Skeletal muscle cell (primary cell): ENCODE data around the gene TLCD1.
"Not testable (repeated sequence)": the region's sequence is repeated elsewhere in the genome, so short reads cannot be mapped to it uniquely, and the experiment has no call there.

ENCODE experiments used
- DNase-seq: peaks from one replicate; pipeline ENCODE4 v3.0.0-alpha.2; 2010; ENCODE audit warnings: low read depth
- H3K4me3 ChIP-seq: 2 replicates; pipeline ENCODE4 v1.5.1; 2011; ENCODE audit warnings: low read depth, mild to moderate bottlenecking, control low read depth, low read length, moderate library complexity

The TLCD1 gene

DNA sequence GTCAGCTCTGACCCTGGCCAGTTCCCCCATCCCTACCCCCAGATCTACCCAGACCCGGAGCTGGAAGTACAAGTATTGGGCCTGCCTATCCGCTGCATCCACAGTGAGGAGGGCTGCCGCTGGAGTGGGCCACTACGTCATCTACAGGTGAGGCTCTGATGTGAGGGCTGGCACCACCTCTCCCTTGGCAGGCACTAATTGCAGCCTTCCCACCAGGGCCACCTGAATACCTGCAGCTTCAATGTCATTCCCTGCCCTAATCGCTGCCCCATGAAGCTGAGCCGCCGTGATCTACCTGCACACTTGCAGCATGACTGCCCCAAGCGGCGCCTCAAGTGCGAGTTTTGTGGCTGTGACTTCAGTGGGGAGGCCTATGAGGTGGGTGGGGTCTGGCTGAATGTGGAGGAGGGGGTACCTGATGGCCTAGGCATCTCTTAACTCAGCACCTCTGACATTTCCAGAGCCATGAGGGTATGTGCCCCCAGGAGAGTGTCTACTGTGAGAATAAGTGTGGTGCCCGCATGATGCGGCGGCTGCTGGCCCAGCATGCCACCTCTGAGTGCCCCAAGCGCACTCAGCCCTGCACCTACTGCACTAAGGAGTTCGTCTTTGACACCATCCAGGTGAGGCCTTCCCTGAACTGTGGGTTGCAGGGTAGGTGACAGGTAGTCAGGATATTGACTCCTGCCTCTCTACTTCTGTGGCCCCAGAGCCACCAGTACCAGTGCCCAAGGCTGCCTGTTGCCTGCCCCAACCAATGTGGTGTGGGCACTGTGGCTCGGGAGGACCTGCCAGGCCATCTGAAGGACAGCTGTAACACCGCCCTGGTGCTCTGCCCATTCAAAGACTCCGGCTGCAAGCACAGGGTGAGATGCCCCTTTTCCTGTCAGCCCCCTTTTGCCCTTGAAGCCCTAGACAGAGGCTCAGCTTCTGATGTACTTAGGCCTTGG lies 22.0 kb upstream of the TLCD1 start:
- no peak overlapping the region for H3K4me3 ChIP-seq

DNA sequence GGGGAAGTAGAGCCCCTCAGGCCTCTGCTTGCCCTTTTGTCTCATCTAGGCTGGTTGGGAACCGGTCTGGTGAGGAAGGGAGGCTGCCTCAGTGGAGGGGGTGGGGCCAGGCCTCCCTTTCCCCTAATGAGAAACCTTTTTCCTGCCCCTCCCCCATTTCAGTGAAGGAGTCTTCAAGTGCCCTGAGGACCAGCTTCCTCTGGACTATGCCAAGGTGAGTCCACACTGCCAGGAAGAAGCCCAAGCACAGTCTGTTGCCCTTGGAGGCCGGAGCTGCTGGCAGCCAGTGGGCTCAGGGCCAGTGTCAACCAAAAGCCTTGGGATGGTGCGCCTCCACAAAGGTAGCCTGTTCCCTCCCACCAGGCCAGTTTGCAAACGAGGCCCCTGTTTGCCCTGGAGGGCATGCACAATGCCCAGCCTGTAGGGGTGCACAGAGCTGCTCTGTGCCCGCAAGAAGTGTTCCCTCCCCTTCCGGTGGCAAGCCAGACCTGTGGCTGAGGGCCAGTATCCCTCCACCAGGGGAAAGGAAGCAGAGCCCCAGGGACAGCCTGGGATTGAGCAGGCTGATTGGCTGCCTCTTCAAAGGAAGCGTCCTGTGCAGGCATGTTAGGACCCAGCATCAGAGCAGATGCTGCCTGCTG lies 21.1 kb upstream of the TLCD1 start:
- no peak overlapping the region for H3K4me3 ChIP-seq

More for the DNA sequence above, 22.0 kb upstream of the TLCD1 start:
- no peak for DNase-seq

DNA sequence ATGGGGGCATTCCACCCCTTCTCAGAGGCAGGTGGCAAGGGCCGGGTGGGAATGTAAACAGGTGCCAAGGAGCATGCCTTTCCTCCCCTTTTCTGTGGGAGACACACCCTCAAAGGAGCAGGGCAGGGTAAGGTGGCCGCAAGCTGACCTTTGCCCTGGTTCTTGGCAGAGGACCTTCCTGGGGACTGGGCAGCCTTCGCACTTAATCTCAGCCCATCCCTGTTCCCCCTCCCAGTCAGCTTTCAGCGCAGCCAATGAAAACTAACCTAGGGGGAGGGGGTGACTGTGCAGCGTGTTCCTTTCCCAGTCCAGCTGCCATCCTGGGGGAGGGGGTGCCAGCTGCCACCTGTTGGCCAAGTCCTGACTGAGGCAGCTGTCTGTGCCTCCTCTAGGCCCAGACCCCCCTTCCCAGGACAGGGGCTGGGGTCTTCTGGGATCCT lies 20.6 kb upstream of the TLCD1 start:
- peak; percentile 53 for DNase-seq
- peak overlapping the region; percentile 89 for H3K4me3 ChIP-seq

More for the DNA sequence above, 21.1 kb upstream of the TLCD1 start:
- no peak for DNase-seq

DNA sequence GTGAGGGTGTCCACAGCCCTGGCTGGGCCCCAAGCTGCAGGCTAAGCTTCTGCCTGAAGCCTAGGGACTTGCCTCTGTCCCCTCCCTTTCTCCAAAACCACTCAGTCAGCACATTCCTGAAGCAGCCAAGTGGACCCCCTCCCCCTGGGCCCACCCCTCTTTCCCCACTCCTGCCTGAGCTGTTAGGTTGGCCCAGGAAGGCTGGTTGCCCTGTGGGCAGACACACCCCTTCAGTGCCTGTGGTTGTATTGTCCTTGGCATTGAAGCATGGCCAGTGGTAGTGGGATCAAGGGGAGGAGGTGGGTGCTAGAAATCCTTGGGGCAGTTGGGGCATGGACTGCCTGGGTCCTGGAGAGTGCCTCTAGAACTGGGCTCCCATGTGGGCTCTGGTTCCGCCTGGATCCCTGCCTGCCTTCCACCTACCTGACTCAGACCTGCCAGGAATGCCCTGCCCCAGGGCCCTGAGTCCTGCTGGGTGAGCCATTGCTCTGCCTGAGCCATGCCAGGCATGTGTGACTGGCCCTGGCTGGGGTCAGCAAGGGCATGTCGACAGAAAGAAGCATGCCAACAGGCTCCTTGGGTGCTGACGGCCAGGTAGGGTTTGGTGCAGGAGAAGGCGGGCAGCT lies 19.9 kb upstream of the TLCD1 start:
- DNase-seq: no peak
- H3K4me3 ChIP-seq: peak overlapping the region; percentile 89

DNA sequence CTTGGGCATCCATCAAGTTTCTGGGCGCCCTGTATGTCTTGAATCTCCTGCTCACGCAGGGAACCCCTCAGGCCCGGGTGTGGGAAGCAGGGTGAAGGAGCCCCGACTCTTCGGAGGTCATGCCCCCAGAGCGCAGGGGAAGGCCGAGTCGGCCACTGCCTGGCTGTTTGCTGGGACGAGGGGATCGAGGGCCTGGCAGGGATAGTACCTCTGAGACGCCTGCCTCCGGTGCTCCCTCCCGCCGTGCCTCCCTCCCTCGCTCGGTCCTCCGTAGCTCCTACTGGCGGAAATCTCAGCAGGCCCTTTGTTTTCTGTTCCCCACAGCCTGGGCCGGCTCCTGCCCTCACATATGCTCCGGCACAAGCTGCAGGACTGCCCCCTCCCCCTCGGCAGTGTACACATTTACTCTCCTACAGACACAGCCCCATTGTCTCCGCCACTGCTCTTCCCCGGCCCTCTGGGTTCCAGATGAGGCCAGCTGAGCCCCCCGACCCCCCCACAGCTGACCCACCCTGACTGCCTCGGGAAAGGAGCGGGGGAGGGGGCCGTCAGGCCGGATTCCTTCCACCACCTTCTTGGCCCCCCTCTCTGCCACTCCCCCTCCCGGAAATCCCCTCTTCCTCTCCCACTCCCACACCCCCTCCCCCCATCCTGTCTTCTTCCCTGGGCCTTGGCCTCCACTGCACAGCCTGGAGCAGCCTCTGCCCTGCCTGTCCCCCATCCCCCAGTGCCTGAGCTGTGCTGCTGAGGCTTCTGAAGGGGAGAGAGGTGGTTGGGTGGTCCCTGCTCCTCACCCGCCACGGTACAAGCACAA lies 19.1 kb upstream of the TLCD1 start:
- DNase-seq: peak; percentile 11

DNA sequence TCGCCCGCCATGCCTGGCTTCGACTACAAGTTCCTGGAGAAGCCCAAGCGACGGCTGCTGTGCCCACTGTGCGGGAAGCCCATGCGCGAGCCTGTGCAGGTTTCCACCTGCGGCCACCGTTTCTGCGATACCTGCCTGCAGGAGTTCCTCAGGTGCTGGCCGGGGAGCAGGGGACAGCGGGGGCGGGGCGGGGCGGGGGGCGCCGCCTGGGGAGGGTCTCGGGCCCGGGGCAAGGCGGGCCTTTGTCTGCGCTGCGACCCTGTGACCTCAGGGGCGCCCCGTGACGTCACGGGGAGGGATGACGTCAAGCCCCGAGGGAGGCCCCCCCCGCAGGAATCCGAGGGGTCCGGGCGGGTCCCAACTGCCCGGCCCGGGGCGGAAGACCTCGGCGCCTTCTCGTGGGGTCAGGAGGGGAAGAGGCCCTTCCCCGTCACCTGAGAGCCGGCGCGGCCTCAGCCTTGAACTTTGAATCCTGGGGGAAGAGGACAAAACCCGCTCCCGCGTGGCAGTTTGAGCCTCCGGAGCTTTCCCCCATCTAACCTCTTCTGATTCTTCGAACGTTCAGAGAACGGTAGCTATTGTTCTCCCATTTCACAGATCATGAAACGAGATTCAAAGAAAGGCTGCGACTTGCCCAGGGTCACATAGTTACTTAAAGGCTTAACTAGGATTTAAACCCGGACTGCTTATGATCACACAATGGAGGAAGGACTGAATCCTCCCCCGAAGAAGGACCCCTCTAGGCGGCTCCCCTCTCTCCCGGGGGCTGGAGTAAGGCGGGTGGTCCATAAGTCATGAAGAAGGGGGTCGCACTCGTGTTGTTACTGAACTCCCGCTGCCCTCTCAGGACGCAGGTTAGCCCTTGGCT lies 18.3 kb upstream of the TLCD1 start:
- no peak for DNase-seq
- H3K4me3 ChIP-seq: peak overlapping the region; percentile 89

More for the DNA sequence above, 19.1 kb upstream of the TLCD1 start:
- peak overlapping the region; percentile 89 for H3K4me3 ChIP-seq

DNA sequence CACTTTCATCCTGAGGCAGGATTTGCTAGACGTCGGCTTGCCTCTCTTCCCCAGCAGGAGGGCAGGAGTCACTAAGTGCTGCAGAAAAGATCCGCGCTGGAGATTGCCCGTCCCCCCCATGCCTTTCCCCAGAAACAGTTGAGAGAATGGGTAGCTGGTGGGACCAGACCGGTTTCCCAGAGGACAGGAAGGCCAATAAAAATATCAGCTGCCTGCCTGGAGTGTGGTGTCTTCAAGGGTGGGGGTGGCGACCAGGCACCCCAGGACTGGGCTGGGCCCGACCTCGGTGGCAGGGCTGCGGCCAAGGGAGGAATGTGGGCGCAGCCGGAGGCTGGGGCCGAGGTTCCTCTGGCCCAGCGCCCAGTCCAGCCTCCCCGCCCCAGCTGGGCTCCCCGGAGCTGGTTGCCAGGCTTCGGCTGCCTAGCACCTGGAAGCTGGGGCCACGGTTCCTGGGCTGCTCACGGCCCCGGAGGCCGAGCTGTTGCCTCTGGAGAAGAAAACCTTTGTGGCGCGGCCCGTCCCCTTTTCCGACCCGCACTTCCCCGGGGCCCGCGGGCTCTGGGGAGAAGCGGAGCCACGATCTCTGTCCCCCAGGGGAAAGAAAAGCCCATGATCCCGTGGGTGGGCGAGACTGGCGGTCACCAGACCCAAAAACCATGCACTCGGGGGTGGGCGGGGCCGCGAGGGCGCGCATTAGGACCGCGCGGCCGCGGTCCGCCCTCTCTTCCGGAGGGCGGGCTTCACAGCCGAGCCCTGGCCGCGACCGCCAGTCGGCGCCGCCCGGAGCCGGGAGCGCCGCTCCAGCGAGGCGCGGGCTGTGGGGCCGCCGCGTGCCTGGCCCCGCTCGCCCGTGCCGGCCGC lies 17.4 kb upstream of the TLCD1 start, which contains the start of gene TRAF4:
TSS of gene TRAF4 (plus strand) at position 769 of the 861 bp plus-strand sequence. CDS start 102 bp downstream, outside the sequence.
- DNase-seq: no peak
- peak within 1 kb of the TSS; percentile 89 for H3K4me3 ChIP-seq

DNA sequence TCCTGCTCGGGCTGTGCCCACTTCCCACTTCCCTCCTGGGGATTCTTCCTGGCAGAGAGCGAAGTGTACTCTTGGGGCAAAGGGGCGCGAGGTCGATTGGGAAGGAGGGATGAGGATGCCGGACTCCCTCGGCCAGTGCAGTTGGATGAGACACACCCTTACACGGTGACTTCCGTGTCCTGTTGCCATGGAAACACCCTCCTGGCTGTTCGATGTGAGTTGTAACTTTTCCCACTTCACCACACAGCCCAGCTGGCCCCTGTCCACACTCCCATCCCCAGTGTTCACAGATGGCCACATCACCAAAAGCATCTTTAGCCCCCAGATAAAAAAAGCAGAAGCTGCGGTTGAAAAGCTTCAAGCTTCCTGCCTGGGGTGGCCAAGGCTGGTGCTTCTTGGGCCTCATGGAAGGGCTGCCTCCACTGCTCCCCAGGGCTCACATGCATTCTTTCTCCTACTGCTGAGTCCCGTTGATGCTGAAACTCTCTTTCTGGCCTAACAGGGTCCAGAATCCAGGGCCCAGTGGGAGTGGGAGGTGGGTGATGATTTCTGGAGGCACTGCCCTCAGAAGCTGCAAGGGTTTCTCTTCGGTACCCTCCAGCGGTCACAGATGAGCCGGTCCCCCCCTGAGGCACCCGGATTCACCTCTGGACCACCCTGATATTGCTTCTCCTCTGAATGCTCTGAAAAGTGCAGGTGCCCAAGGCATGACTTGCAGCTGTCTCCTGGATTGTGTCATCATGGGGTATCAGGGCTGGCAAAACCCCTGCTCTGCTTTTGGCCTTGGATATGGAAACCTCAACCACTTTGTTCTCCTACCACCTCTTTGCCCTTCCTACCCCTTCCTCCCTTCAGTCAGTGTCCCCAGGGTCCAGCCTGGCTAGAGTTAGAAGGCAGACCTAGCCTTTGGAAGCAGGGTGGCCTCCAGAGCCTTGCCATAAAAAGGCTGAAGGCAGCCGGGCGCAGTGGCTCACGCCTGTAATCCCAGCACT lies 15.6 kb upstream of the TLCD1 start:
- no peak for DNase-seq
- H3K4me3 ChIP-seq: no peak overlapping the region

DNA sequence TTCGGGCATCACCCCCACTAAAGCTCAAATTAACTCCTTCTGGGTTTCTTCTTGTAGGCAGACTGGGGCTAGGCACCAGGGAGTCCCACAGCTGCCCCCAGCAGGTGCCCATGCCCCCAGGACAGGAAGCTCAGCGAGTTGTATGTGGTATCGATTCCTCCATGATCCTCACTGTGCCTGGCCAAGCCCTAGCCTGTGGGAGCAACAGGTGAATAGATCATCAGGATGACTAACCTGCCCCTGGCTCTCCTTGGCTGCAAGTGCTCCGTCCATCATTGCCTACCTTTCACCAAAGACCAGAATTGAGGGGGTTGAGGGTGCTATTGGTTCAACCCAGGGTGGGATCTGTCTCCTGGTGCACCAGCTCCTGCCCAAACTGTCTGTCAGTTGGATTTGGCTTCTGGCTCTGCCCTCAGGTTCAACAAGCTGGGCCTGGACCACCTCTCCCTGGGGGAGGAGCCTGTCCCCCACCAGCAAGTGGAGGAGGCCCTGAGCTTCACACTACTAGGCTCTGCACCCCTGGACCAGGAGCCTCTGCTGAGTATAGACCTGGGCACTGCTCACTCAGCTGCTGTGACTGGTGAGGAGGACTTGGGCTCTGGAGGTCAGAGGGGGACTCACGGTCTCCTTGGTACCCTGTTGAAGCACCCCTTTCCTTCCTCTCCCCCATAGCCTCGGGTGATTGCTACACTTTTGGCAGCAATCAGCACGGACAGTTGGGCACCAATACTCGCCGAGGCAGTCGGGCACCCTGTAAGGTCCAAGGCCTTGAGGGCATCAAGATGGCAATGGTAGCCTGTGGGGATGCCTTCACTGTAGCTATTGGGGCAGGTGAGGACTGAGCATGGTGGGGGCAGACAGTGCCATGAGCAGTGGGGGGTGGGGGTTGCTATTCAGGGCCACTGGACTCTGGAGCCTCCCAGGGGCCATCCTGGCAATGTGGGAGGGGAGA lies 14.6 kb upstream of the TLCD1 start:
- DNase-seq: no peak
- H3K4me3 ChIP-seq: no peak overlapping the region

DNA sequence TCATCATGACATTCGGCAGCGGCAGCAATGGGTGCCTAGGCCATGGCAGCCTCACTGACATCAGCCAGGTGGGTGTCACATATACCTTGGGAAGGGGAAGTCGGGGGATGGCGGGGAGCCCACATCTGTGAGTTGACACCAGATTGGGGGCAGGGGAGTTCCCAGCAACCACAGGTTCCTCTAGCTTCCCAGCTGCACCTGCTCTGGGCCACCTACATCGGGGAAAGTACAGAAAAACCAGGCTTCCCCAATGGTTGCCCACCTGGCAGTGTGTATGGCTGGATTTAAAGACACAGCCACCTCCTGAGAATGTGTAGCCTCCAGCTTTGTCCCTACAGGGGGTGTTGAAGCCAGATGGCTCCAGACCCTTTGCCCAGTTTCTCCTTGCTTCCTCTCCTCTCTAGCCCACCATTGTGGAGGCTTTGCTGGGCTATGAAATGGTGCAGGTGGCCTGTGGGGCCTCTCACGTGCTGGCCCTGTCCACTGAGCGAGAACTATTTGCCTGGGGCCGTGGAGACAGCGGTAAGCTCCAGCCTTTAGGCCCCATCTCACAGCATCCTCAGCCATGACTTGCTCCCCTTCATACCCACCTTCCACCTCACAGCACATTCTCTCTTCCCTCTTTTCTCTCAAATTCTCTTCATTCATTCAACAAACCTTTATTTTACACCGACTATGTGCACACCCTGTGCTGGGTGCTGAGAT lies 12.8 kb upstream of the TLCD1 start:
- no peak overlapping the region for H3K4me3 ChIP-seq
- DNase-seq: no peak

DNA sequence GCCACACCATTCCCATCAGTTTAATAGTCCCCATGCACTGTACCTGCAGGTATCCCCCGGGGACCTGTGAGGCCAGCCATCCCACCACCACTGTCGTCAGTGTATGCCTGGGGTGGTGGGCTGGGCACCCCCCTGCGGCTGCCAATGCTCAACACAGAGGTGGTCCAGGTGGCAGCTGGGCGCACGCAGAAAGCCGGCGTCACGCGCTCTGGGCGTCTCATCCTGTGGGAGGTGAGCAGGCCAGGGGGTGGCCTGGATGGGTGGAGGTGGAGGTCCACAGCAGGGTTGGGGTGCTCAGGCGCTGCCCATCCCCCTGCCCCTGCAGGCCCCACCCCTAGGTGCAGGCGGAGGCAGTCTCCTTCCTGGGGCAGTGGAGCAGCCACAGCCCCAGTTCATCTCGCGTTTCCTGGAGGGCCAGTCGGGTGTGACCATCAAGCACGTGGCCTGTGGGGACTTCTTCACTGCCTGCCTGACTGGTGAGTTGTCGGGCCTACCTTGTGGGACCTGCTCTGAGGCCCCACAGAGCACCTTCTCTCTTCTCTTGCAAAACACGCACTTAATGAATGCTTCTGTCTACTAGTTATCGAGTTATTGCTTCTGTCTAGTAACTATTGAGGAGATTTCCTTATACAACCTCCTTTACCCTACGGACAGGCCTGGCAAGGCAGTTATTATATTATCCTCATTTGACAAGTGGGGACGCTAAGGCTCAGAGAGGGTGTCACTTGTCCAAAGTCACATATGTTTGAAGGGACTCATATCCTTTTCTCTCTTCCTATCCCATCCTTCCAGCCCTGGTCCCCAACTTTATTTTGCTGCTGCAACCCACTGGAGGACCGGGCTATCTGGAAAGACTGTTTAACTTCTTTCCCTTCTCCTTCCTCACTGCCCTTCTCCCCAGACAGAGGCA lies 12.0 kb upstream of the TLCD1 start:
- DNase-seq: no peak
- no peak overlapping the region for H3K4me3 ChIP-seq

DNA sequence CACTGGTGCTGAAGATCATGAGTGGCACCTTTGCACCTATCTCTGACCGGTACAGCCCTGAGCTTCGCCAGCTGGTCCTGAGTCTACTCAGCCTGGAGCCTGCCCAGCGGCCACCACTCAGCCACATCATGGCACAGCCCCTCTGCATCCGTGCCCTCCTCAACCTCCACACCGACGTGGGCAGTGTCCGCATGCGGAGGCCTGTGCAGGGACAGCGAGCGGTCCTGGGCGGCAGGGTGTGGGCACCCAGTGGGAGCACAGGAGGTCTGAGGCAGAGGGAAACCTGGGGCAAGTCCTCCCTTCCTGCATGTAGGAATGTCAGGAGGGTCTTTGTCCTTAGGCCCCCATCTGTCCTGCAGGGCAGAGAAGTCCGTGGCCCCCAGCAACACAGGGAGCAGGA lies 11.3 kb upstream of the TLCD1 start:
- H3K4me3 ChIP-seq: no peak overlapping the region
- DNase-seq: no peak

DNA sequence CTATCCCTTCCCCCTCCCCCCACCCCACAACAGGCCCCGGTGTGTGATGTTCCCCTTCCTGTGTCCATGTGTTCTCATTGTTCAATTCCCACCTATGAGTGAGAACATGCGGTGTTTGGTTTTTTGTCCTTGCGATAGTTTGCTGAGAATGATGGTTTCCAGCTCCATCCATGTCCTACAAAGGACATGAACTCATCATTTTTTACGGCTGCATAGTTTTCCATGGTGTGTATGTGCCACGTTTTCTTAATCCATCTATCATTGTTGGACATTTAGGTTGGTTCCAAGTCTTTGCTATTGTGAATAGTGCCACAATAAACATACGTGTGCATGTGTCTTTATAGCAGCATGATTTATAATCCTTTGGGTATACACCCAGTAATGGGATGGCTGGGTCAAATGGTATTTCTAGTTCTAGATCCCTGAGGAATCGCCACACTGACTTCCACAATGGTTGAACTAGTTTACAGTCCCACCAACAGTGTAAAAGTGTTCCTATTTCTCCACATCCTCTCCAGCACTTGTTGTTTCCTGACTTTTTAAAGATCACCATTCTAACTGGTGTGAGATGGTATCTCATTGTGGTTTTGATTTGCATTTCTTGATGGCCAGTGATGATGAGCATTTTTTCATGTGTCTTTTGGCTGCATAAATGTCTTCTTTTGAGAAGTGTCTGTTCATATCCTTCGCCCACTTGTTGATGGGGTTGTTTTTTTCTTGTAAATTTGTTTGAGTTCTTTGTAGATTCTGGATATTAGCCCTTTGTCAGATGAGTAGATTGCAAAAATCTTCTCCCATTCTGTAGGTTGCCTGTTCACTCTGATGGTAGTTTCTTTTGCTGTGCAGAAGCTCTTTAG lies 10.1 kb upstream of the TLCD1 start:
- H3K4me3 ChIP-seq, DNase-seq: not testable (repeated sequence)
